SK-N-SH (cell line): ENCODE data around the gene PTPRG.

ENCODE experiments used
- CHD2 ChIP-seq: fragments of 150-350 bp; IDR thresholded peaks from 2 replicates; pipeline ENCODE4 v1.6.1; 2018; ENCODE audit warnings: low read length; ENCODE audit not compliant: partially characterized antibody
- EP300 ChIP-seq, 2 experiments: IDR thresholded peaks; 2 replicates each; pipeline versions ENCODE4 v1.4.0 to v1.6.1; 2012; ENCODE audit warnings: borderline replicate concordance in 1 of 2, low read depth in 1 of 2, low read length in 1 of 2
- EZH2phosphoT487 ChIP-seq: fragments of 200-600 bp; sonication (generic); IDR thresholded peaks from 2 replicates; pipeline ENCODE4 v1.6.1; 2017; ENCODE audit warnings: low read depth, mixed run types, mild to moderate bottlenecking, antibody characterized with exemption, moderate library complexity, borderline replicate concordance
- JUND ChIP-seq: IDR thresholded peaks from 2 replicates; pipeline ENCODE4 v1.4.0; 2012
- MXI1 ChIP-seq: IDR thresholded peaks from 2 replicates; pipeline ENCODE4 v1.6.1; 2012; ENCODE audit warnings: mild to moderate bottlenecking, low read depth, low read length, improper control_type of control experiment
- RFX5 ChIP-seq: IDR thresholded peaks from 2 replicates; pipeline ENCODE4 v1.6.1; 2012; ENCODE audit warnings: mild to moderate bottlenecking, improper control_type of control experiment, low read length
- TAF1 ChIP-seq: IDR thresholded peaks from 2 replicates; pipeline ENCODE4 v1.6.1; 2012; ENCODE audit warnings: low read depth, mild to moderate bottlenecking, low read length, moderate library complexity, borderline replicate concordance
- TF ChIP-seq, protein P1 (sequence below): fragments of 200-600 bp; sonication (generic); IDR thresholded peaks from 2 replicates; pipeline ENCODE4 v1.6.1; 2017; ENCODE audit warnings: antibody characterized with exemption, mild to moderate bottlenecking, moderate library complexity
- TF ChIP-seq, protein P2 (sequence below): fragments of 150-350 bp; IDR thresholded peaks from 2 replicates; pipeline ENCODE4 v1.6.1; 2016; ENCODE audit warnings: mild to moderate bottlenecking, low read depth, low read length
- TF ChIP-seq, protein P3 (sequence below): IDR thresholded peaks from 2 replicates; pipeline ENCODE4 v1.6.1; 2012; ENCODE audit warnings: mild to moderate bottlenecking, low read depth, low read length, moderate library complexity

DNA sequence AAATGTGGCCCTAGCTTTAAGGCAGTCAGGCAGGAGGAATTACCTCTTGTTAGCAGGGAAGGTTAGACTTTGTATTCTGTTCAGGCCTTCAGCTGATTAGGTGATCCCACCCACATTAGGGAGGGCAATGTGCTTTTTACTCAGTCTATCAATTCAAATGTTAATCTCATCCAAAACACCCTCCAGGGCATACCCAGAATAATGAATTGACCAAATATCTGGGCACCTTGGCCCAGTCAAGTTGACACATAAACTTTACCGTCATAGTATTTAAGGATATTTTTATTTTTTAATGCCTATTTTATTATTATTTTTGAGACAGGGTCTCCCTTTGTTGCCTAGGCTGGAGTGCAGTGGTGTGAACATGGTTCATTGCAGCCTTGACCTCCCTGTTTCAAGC is 146.1 kb downstream of the PTPRG start:
- TF ChIP-seq, protein P1, sequence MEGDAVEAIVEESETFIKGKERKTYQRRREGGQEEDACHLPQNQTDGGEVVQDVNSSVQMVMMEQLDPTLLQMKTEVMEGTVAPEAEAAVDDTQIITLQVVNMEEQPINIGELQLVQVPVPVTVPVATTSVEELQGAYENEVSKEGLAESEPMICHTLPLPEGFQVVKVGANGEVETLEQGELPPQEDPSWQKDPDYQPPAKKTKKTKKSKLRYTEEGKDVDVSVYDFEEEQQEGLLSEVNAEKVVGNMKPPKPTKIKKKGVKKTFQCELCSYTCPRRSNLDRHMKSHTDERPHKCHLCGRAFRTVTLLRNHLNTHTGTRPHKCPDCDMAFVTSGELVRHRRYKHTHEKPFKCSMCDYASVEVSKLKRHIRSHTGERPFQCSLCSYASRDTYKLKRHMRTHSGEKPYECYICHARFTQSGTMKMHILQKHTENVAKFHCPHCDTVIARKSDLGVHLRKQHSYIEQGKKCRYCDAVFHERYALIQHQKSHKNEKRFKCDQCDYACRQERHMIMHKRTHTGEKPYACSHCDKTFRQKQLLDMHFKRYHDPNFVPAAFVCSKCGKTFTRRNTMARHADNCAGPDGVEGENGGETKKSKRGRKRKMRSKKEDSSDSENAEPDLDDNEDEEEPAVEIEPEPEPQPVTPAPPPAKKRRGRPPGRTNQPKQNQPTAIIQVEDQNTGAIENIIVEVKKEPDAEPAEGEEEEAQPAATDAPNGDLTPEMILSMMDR, result no peak
- TF ChIP-seq CHD2 (no peak), EZH2phosphoT487 (no peak), TAF1 (no peak), MXI1 (no peak), EP300 (IDR thresholded peaks at IDR 0.05; ENCODE audit: borderline replicate concordance in 1 of 2, low read depth in 1 of 2, low read length in 1 of 2) (no peak), RFX5 (no peak), JUND (no peak)
- TF ChIP-seq, protein P2, sequence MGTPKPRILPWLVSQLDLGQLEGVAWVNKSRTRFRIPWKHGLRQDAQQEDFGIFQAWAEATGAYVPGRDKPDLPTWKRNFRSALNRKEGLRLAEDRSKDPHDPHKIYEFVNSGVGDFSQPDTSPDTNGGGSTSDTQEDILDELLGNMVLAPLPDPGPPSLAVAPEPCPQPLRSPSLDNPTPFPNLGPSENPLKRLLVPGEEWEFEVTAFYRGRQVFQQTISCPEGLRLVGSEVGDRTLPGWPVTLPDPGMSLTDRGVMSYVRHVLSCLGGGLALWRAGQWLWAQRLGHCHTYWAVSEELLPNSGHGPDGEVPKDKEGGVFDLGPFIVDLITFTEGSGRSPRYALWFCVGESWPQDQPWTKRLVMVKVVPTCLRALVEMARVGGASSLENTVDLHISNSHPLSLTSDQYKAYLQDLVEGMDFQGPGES, result no peak
- TF ChIP-seq, protein P3, sequence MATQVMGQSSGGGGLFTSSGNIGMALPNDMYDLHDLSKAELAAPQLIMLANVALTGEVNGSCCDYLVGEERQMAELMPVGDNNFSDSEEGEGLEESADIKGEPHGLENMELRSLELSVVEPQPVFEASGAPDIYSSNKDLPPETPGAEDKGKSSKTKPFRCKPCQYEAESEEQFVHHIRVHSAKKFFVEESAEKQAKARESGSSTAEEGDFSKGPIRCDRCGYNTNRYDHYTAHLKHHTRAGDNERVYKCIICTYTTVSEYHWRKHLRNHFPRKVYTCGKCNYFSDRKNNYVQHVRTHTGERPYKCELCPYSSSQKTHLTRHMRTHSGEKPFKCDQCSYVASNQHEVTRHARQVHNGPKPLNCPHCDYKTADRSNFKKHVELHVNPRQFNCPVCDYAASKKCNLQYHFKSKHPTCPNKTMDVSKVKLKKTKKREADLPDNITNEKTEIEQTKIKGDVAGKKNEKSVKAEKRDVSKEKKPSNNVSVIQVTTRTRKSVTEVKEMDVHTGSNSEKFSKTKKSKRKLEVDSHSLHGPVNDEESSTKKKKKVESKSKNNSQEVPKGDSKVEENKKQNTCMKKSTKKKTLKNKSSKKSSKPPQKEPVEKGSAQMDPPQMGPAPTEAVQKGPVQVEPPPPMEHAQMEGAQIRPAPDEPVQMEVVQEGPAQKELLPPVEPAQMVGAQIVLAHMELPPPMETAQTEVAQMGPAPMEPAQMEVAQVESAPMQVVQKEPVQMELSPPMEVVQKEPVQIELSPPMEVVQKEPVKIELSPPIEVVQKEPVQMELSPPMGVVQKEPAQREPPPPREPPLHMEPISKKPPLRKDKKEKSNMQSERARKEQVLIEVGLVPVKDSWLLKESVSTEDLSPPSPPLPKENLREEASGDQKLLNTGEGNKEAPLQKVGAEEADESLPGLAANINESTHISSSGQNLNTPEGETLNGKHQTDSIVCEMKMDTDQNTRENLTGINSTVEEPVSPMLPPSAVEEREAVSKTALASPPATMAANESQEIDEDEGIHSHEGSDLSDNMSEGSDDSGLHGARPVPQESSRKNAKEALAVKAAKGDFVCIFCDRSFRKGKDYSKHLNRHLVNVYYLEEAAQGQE, result no peak
